Measurements from ENCODE around the gene CDT1. TPM values are rescaled to one million over a fixed set of nuclear protein-coding genes. Genes with fewer than 3 reads are reported as not detected.
"Not testable (repeated sequence)": the region's sequence is repeated elsewhere in the genome, so short reads cannot be mapped to it uniquely, and the experiment has no call there.

The CDT1 gene
- total RNA-seq, 1 donor, result 7.8 TPM

- no peak for TF ChIP-seq CTCF (IDR thresholded peaks at IDR 0.05; ENCODE audit: insufficient read depth, low read depth, low read length)
- no peak for DNase-seq (ENCODE audit: low read depth)
- no peak overlapping the region for H3K4me3 ChIP-seq (ENCODE audit: low read depth, low read length)
These were observed 15.5 kb downstream of the CDT1 start for GRCh38 chr16:88819126-88819525.

DNA sequence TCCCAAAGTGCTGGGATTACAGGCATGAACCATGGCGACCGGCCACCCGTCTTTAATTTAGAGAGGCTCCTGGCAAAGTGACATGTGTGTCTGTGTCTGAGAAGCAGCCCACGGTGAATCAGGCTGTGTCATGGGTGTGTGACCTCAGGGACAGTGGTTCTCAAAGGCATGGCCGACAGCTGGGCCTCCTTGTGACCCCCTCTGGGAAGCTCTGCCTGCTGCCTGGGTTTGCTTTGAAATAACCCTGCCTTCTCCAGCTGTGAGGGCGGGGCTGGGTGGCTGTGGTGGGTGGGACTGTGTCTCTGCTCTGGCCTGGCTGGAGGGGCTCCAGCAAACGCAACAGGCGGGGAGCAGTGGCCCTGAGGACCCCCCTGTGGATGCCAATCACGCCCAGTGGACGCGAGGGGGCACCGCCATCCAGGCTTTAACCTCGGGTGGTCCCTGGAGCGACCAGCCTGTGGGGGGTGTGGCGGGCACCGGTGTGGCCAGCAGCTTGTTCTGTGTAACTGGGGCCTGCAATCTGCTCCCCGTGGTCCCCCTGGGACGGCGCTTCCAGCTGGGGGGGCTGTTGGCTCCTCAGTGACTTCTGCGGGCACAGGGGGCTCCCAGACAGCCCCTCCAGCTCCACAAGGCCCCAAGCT lies 16.9 kb downstream of the CDT1 start:
- H3K4me3 ChIP-seq (ENCODE audit: low read depth, low read length), result no peak overlapping the region
- DNase-seq (ENCODE audit: low read depth), result no peak
- TF ChIP-seq CTCF (IDR thresholded peaks at IDR 0.05; ENCODE audit: insufficient read depth, low read depth, low read length), result no peak

- no peak for DNase-seq (ENCODE audit: low read depth)
- H3K4me3 ChIP-seq (ENCODE audit: low read depth, low read length), result no peak overlapping the region
- no peak for TF ChIP-seq CTCF (IDR thresholded peaks at IDR 0.05; ENCODE audit: insufficient read depth, low read depth, low read length)
These were observed 17.7 kb downstream of the CDT1 start for GRCh38 chr16:88821168-88821850.

DNA sequence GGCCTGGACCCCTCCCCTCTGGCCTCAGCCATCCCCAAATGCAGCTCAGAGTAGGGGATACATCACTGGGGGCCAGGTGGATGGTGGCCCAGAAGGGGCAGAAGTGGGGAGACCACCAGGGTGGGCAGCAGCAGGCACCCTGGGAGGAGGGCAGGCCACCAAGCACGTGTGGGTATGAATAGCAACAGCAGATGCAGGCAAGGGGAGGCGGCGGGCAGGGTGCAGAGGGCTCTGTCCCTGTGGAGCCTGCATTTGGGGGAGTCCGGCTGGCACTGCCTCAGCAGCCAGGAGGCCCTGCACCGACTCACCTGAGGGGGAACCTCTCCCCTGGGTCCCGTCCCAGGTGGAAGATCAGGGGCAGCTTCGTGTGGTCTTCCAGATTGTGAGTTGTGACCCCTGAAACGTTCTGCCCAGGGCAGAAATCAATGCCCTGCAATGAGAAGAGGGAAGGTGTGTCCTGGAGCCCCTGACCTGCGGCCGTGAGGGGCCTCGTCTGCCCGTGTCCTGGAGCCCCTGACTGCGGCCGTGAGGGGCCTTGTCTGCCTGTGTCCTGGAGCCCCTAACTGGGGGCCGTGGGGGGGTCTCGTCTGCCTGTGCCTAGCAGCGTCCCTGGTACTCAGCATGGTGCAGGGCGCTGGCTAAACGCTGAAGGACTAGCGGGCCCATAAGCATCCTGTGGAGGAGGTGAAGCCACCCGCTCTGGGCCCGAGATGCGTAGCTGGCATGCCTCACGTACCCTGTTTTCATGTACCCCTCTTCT lies 18.9 kb downstream of the CDT1 start:
- TF ChIP-seq CTCF (IDR thresholded peaks at IDR 0.05; ENCODE audit: insufficient read depth, low read depth, low read length), result no peak

DNA sequence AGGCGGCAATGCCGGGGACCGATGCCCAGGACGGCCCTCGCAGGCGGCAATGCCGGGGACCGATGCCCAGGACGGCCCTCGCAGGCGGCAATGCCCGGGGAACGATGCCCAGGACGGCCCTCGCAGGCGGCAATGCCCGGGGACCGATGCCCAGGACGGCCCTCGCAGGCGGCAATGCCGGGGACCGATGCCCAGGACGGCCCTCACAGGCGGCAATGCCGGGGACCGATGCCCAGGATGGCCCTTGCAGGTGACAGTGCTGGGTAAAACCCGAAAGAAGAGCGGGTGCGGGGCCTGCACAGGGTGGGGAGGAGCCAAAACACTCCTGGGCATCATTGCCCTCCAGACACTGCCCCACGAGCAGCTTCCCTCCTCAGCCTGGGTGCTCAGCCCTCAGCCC lies 20.1 kb downstream of the CDT1 start:
- not testable (repeated sequence) for DNase-seq (ENCODE audit: low read depth); H3K4me3 ChIP-seq (ENCODE audit: low read depth, low read length)

More for the DNA sequence above, 18.9 kb downstream of the CDT1 start:
- no peak overlapping the region for H3K4me3 ChIP-seq (ENCODE audit: low read depth, low read length)
- no peak for DNase-seq (ENCODE audit: low read depth)

DNA sequence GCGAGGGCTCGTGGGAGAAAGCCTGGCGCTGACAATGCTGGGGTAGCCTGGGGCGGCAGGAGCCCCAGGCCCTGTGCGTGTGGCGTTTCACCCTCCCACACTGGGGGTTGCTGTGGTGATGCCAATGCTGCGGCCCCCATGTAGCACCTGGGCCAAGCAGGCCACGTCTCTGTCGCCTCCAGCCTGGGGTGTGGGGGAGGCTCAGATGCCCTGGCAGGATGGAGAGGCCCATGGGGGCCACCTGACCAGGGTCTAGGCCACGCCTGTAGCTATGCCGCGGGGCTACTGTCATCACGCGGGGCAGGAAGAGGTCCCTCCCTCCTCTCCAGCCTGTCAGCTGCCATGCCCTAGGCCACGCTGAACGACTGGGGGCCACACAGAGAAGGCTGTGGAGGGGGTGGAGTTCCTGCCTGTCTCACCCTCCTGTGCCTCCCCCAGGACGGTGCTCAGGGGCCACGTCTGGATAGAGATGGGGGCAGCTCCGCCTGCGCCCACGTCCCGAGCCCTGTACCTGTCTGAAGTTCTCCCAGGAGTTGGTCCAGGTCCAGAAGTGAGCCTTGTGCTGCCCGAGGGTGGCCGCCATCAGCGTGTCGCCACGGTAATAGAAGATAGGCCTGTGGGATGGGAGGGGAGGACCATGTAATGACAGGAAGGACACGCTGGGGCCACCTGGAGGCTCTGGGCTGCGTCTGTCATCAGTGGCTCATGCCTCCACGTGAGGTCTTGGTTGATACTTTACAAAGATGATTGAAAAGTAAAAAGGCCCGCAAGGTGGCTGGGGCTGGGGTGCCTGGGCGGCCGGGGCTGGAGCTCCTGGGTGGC lies 20.9 kb downstream of the CDT1 start:
- TF ChIP-seq CTCF (IDR thresholded peaks at IDR 0.05; ENCODE audit: insufficient read depth, low read depth, low read length), result no peak
- DNase-seq (ENCODE audit: low read depth), result no peak
- no peak overlapping the region for H3K4me3 ChIP-seq (ENCODE audit: low read depth, low read length)

Measured in fibroblast of villous mesenchyme (primary cell).